PC-3 (cell line): ENCODE data around the gene RPS5. TPM values are rescaled to one million over a fixed set of nuclear protein-coding genes. Genes with fewer than 3 reads are reported as not detected.

ENCODE experiments used
- ATAC-seq: fragments of 200-7000 bp; cut with Tn5 transposase; 2 replicates; pipeline ENCODE4 v1.9.1; 2020; ENCODE audit warnings: mild to moderate bottlenecking, moderate library complexity
- BruUV-seq: library from RNA; stranded (reverse); fragments of 400-500 nt; replicated peaks from 2 replicates; lab custom pipeline; 2021; lab: Mats Ljungman, UMichigan
- CTCF ChIA-PET: fragments of 300-600 bp; sonication (Branson Sonifier 250); formaldehyde crosslinking; loops from one replicate; lab custom pipeline; 2022; ENCODE audit warnings: antibody characterized with exemption; lab: Charles Lee
- POLR2A ChIA-PET: fragments of 300-600 bp; sonication (Branson Sonifier 250); formaldehyde crosslinking; loops from one replicate; lab custom pipeline; 2022; ENCODE audit warnings: antibody characterized with exemption; ENCODE audit not compliant: unreplicated experiment; lab: Charles Lee
- DNase-seq: peaks from one replicate; pipeline ENCODE4 v3.0.0-alpha.2; 2015
- H2AFZ ChIP-seq: fragments of 300-600 bp; sonication (generic); 2 replicates; pipeline ENCODE4 v1.6.0; 2016; ENCODE audit warnings: antibody characterized with exemption, low read length
- H3F3A ChIP-seq: fragments of 300-600 bp; sonication (generic); one replicate; pipeline ENCODE4 v1.6.0; 2017; ENCODE audit warnings: antibody characterized with exemption, low read length, control low read depth, mild to moderate bottlenecking; ENCODE audit not compliant: unreplicated experiment
- H3K27ac ChIP-seq: fragments of 300-600 bp; sonication (generic); 2 replicates; pipeline ENCODE4 v1.5.1; 2016; ENCODE audit warnings: mild to moderate bottlenecking, low read length
- H3K27me3 ChIP-seq: fragments of 300-600 bp; sonication (generic); 2 replicates; pipeline ENCODE4 v1.6.1; 2016; ENCODE audit warnings: low read length, mixed read lengths
- H3K36me3 ChIP-seq: fragments of 300-600 bp; sonication (generic); 2 replicates; pipeline ENCODE4 v1.6.1; 2016; ENCODE audit warnings: low read depth, mixed run types, low read length, mixed read lengths
- H3K4me1 ChIP-seq: fragments of 300-600 bp; sonication (generic); 2 replicates; pipeline ENCODE4 v1.5.1; 2016; ENCODE audit warnings: low read length; ENCODE audit not compliant: insufficient read depth
- H3K4me2 ChIP-seq: fragments of 300-600 bp; sonication (generic); 2 replicates; pipeline ENCODE4 v1.6.0; 2016; ENCODE audit warnings: low read length
- H3K4me3 ChIP-seq: fragments of 300-600 bp; sonication (generic); 2 replicates; pipeline ENCODE4 v1.5.1; 2016; ENCODE audit warnings: mild to moderate bottlenecking, low read length, mixed read lengths
- H3K79me2 ChIP-seq: fragments of 300-600 bp; sonication (generic); 2 replicates; pipeline ENCODE4 v1.6.1; 2017; ENCODE audit warnings: low read length, mixed read lengths
- H3K9ac ChIP-seq: fragments of 300-600 bp; sonication (generic); 2 replicates; pipeline ENCODE4 v1.6.0; 2016; ENCODE audit warnings: mild to moderate bottlenecking, low read length
- H3K9me2 ChIP-seq: fragments of 300-600 bp; sonication (generic); replicated peaks from 2 replicates; pipeline ENCODE4 v1.6.1; 2016; ENCODE audit warnings: mixed run types, low read length, mixed read lengths
- H3K9me3 ChIP-seq: fragments of 300-600 bp; sonication (generic); 2 replicates; pipeline ENCODE4 v1.6.1; 2016; ENCODE audit warnings: low read length, mixed read lengths
- H4K20me1 ChIP-seq: fragments of 300-600 bp; sonication (generic); 2 replicates; pipeline ENCODE4 v1.6.1; 2016; ENCODE audit warnings: low read length, mixed read lengths
- CTCF ChIP-seq: fragments of 300-600 bp; sonication (generic); conservative IDR thresholded peaks from 2 replicates; pipeline ENCODE4 v1.5.1; 2017; ENCODE audit warnings: antibody characterized with exemption, low read depth, mild to moderate bottlenecking, low read length
- EZH2 ChIP-seq: fragments of 300-600 bp; sonication (generic); IDR thresholded peaks from one replicate; pipeline ENCODE4 v1.6.1; 2017; ENCODE audit warnings: antibody characterized with exemption, mild to moderate bottlenecking, low read length; ENCODE audit not compliant: unreplicated experiment
- EZH2phosphoT487 ChIP-seq: fragments of 300-600 bp; sonication (generic); IDR thresholded peaks from 2 replicates; pipeline ENCODE4 v1.6.1; 2018; ENCODE audit warnings: mild to moderate bottlenecking, antibody characterized with exemption, low read length, borderline replicate concordance
- intact Hi-C: fragments of 100-400 bp; cut with micrococcal nuclease; formaldehyde crosslinking; loops from 2 replicates; pipeline ENCODE4 v1.9.0; 2023
- total RNA-seq: library from RNA; depleted of rRNA; stranded (reverse); fragments of >200 nt; gene quantifications from 2 replicates; pipeline ENCODE4 v1.2.3, GENCODE V29; 2014

Gene RPS5
- total RNA-seq, 1 experiment from 2014 or later, result 3,776 TPM

GRCh38 chr19:58396691-58397532, 9.8 kb downstream of the RPS5 start:
- Histone ChIP-seq H3K9me3 (no peaks in the 10 kb centered on the region), H4K20me1 (peaks cover 30% of the 10 kb centered on the region), H3K27ac (no peak overlapping the region), H3K27me3 (no peaks in the 10 kb centered on the region), H3K9me2 (no peaks in the 10 kb centered on the region), H3K79me2 (peaks cover 17% of the 10 kb centered on the region; the same call in 1 of the 2 replicates), H2AFZ (no peak overlapping the region), H3F3A (peaks cover 22% of the 10 kb centered on the region), H3K4me2 (no peak overlapping the region), H3K36me3 (peaks cover 28% of the 10 kb centered on the region), H3K4me3 (no peak overlapping the region), H3K9ac (no peak overlapping the region), H3K4me1 (peaks cover 31% of the 10 kb centered on the region)
- intact Hi-C loops, result no loop called here
- no TSS peak for BruUV-seq
- ATAC-seq, result no peak
- ChIA-PET POLR2A (no interaction called here), CTCF (no interaction called here)
- no peak for DNase-seq
- TF ChIP-seq EZH2phosphoT487 (no peak), EZH2 (no peak), CTCF (no peak)

- Histone ChIP-seq H3K4me2 (no peak overlapping the region), H3K27me3 (no peaks in the 10 kb centered on the region), H4K20me1 (peaks cover 25% of the 10 kb centered on the region), H3K27ac (no peak overlapping the region), H3K36me3 (peaks cover 24% of the 10 kb centered on the region), H3K79me2 (peaks cover 15% of the 10 kb centered on the region), H3F3A (peaks cover 19% of the 10 kb centered on the region), H3K4me1 (peaks cover 37% of the 10 kb centered on the region), H3K9ac (no peak overlapping the region), H2AFZ (no peak overlapping the region), H3K4me3 (no peak overlapping the region), H3K9me2 (no peaks in the 10 kb centered on the region), H3K9me3 (no peaks in the 10 kb centered on the region)
- no TSS peak for BruUV-seq
- ATAC-seq (no peak), DNase-seq (no peak)
- intact Hi-C loops, result no loop called here
- TF ChIP-seq EZH2phosphoT487 (no peak), EZH2 (no peak), CTCF (no peak)
- ChIA-PET POLR2A (no interaction called here), CTCF (no interaction called here)
Observed at GRCh38 chr19:58397533-58398037, 10.5 kb downstream of the RPS5 start.

GRCh38 chr19:58398087-58398486, 11.0 kb downstream of the RPS5 start:
- Histone ChIP-seq H3K4me3 (no peak overlapping the region), H4K20me1 (peaks cover 21% of the 10 kb centered on the region), H3K79me2 (peaks cover 11% of the 10 kb centered on the region), H3F3A (peaks cover 15% of the 10 kb centered on the region), H3K27ac (no peak overlapping the region), H2AFZ (no peak overlapping the region), H3K9ac (no peak overlapping the region), H3K9me3 (no peaks in the 10 kb centered on the region), H3K9me2 (no peaks in the 10 kb centered on the region), H3K36me3 (peaks cover 19% of the 10 kb centered on the region), H3K4me2 (no peak overlapping the region), H3K4me1 (peaks cover 37% of the 10 kb centered on the region), H3K27me3 (no peaks in the 10 kb centered on the region)
- TF ChIP-seq CTCF (no peak), EZH2phosphoT487 (no peak), EZH2 (no peak)
- intact Hi-C loops, result no loop called here
- BruUV-seq, result no TSS peak
- DNase-seq, result no peak
- no peak for ATAC-seq
- CTCF ChIA-PET, result no interaction called here
- POLR2A ChIA-PET, result no interaction called here
